Sigmoid colon (tissue), 7 donors: ENCODE data around the gene EHD2. TPM values are rescaled to one million over a fixed set of nuclear protein-coding genes. Genes with fewer than 3 reads are reported as not detected.
"Not testable (repeated sequence)": the region's sequence is repeated elsewhere in the genome, so short reads cannot be mapped to it uniquely, and the experiment has no call there.

ENCODE experiments used
- DNase-seq: peaks from one replicate; pipeline ENCODE4 v3.0.0-alpha.2; 2019
- H3K27ac ChIP-seq, 4 donors: fragments of 200-600 bp; sonication (generic); one replicate each; pipeline ENCODE4 v1.5.1; 2016 to 2019; ENCODE audit warnings: mild to moderate bottlenecking in 1 of 4
- H3K27me3 ChIP-seq, 3 donors: fragments of 200-600 bp; sonication (generic); one replicate each; pipeline ENCODE4 v1.5.1; 2019; ENCODE audit warnings: mild to moderate bottlenecking in 1 of 3
- H3K36me3 ChIP-seq, 4 donors: fragments of 200-600 bp; sonication (generic); one replicate each; pipeline ENCODE4 v1.5.1; 2016 to 2019
- H3K4me1 ChIP-seq, 4 donors: fragments of 200-600 bp; sonication (generic); one replicate each; pipeline ENCODE4 v1.5.1; 2017 to 2019
- H3K4me3 ChIP-seq, 4 donors: fragments of 200-600 bp; sonication (generic); one replicate each; pipeline ENCODE4 v1.5.1; 2017 to 2019; ENCODE audit warnings: mild to moderate bottlenecking in 2 of 4, moderate library complexity in 1 of 4
- H3K9me3 ChIP-seq, 4 donors: fragments of 200-600 bp in 3 of 4; sonication (generic) in 3 of 4; one replicate each; pipeline versions ENCODE4 v1.5.1 to v1.6.1; 2013 to 2019
- EP300 ChIP-seq, 4 donors: sonication (generic); formaldehyde crosslinking; IDR thresholded peaks; one replicate each; pipeline ENCODE4 v1.6.1; 2017; ENCODE audit warnings: antibody characterized with exemption in 4 of 4
- POLR2A ChIP-seq, 2 donors: fragments of 450-650 bp; IDR thresholded peaks; one replicate each; pipeline ENCODE4 v1.6.1; 2016; ENCODE audit warnings: antibody characterized with exemption in 2 of 2, mild to moderate bottlenecking in 2 of 2, moderate library complexity in 2 of 2
- POLR2AphosphoS5 ChIP-seq, 4 donors: sonication (generic); formaldehyde crosslinking; IDR thresholded peaks; one replicate each; pipeline ENCODE4 v1.6.1; 2017; ENCODE audit warnings: antibody characterized with exemption in 4 of 4
- WGBS, 2 donors: extraction: QIAGEN DNeasy Blood & Tissue Kit; methylation state at CpG; one replicate each; pipeline ENCODE4 v1.1.7; 2013; 5-methylcytosine and 5-hydroxymethylcytosine counted together
- intact Hi-C: fragments of 100-400 bp; cut with DNase I; formaldehyde crosslinking; loops from one replicate; pipeline ENCODE4 v1.15.1; 2023
- polyA plus RNA-seq, 3 donors: library from polyadenylated mRNA; stranded (reverse); fragments of 200-250 nt; gene quantifications; one replicate each; pipeline ENCODE4 v1.2.3, GENCODE V29; 2013
- total RNA-seq, 4 donors: library from RNA; depleted of rRNA; stranded (reverse); fragments of >200 nt; gene quantifications; one replicate each; pipeline ENCODE4 v1.1.0, GENCODE V29; 2016
- TF ChIP-seq, protein P1 (sequence below), 4 experiments: fragments of 450-650 bp in 3 of 4; fragments of 200-600 bp in 1 of 4; IDR thresholded peaks; one replicate each; pipeline ENCODE4 v1.5.1; 2016 to 2019; ENCODE audit warnings: antibody characterized with exemption in 4 of 4, mild to moderate bottlenecking in 3 of 4, moderate library complexity in 2 of 4
- donor health status: healthy with polysubstance abuse.
- donor health status: Bipolar disorder and iron deficiency.
- donor health status: healthy.

Gene EHD2
- total and polyA plus RNA-seq, 7 donors = 3.5 to 184 (median 41.8) TPM

DNA sequence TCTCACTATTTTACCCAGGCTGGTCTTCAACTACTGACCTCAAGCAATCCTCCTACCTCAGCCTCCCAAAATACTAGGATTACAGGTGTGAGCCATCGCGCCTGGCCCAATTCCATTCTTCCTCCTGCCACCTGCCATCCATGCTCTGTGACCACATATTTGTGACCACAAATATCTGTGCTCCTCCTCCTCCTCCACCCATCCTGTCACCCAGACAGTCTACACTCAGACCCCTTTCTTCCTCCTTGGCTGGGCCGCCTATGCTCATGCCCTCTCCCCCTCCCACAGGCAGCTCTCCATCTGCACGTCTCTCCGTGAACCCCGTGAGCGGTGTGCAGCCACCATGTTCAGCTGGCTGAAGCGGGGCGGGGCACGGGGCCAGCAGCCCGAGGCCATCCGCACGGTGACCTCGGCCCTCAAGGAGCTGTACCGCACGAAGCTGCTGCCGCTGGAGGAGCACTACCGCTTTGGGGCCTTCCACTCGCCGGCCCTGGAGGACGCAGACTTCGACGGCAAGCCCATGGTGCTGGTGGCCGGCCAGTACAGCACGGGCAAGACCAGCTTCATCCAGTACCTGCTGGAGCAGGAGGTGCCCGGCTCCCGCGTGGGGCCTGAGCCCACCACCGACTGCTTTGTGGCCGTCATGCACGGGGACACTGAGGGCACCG is 3.2 kb downstream of the EHD2 start:
- H3K9me3 ChIP-seq = no peaks in the 10 kb centered on the region
- DNase-seq = no peak
- intact Hi-C loops = loop anchor here (10.0 kb wide), 1 partner anchor 442 kb away; the partner anchor contains the start of gene INAFM1
- WGBS, 2 donors = 73 to 79% methylated on average over 32 of the region's 32 CpGs
- peaks cover 9 to 16% (median 13%) of the 10 kb centered on the region in 4 donors for H3K36me3 ChIP-seq
- TF ChIP-seq POLR2AphosphoS5 (IDR thresholded peaks at IDR 0.05) (no peak), POLR2A (IDR thresholded peaks at IDR 0.05) (no peak)
- TF ChIP-seq, protein P1, sequence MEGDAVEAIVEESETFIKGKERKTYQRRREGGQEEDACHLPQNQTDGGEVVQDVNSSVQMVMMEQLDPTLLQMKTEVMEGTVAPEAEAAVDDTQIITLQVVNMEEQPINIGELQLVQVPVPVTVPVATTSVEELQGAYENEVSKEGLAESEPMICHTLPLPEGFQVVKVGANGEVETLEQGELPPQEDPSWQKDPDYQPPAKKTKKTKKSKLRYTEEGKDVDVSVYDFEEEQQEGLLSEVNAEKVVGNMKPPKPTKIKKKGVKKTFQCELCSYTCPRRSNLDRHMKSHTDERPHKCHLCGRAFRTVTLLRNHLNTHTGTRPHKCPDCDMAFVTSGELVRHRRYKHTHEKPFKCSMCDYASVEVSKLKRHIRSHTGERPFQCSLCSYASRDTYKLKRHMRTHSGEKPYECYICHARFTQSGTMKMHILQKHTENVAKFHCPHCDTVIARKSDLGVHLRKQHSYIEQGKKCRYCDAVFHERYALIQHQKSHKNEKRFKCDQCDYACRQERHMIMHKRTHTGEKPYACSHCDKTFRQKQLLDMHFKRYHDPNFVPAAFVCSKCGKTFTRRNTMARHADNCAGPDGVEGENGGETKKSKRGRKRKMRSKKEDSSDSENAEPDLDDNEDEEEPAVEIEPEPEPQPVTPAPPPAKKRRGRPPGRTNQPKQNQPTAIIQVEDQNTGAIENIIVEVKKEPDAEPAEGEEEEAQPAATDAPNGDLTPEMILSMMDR (IDR thresholded peaks at IDR 0.05) = no peak
- H3K4me1 ChIP-seq = peaks cover 0 to 75% (median 71%) of the 10 kb centered on the region in 4 donors
- H3K27ac ChIP-seq = peak overlapping the region; percentile 95 to 99 (median 97)
- H3K4me3 ChIP-seq = peak overlapping the region in 1 of 4 donors; percentile 9
- H3K27me3 ChIP-seq = no peaks in the 10 kb centered on the region

DNA sequence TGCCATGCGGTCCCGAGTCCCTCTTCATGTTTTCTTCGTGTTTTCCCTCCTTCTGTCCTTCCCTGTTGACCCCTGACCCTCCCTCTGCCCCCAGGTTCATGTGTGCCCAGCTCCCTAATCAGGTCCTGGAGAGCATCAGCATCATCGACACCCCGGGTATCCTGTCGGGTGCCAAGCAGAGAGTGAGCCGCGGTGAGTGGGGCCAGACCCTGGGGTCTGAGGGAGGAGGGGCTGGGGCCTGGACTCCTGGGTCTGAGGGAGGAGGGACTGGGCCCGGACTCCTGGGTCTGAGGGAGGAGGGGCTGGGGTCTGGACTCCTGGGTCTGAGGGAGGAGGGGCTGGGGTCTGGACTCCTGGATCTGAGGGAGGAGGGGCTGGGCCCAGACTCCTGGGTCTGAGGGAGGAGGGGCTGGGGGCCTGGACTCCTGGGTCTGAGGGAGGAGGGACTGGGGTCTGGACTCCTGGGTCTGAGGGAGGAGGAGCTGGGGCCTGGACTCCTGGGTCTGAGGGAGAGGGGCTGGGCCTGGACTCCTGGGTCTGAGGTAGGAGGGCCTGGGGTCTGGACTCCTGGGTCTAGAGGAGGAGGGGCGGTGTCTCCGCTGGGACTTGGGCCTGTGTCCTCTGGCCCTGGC is 5.3 kb downstream of the EHD2 start:
- 73 to 76% methylated on average over 11 of the region's 11 CpGs for WGBS, 2 donors
- Histone ChIP-seq H3K27ac (peak overlapping the region; percentile 95 to 99 (median 97)), H3K36me3 (peaks cover 9 to 16% (median 13%) of the 10 kb centered on the region in 4 donors), H3K4me1 (peaks cover 0 to 93% (median 86%) of the 10 kb centered on the region in 4 donors), H3K4me3 (peak overlapping the region in 3 of 4 donors; percentile 35 to 43 (median 38))
- intact Hi-C loops = loop anchor here (1.0 to 10.0 kb wide), 2 partner anchors 25 to 444 kb away; partner anchors contain the start of gene INAFM1
- not testable (repeated sequence) for DNase-seq, H3K27me3 ChIP-seq, H3K9me3 ChIP-seq

- peaks cover 0 to 97% (median 91%) of the 10 kb centered on the region in 4 donors for H3K4me1 ChIP-seq
- peaks cover 9 to 16% (median 13%) of the 10 kb centered on the region in 4 donors for H3K36me3 ChIP-seq
- 39 to 54% methylated on average over 26 of the region's 26 CpGs for WGBS, 2 donors
- intact Hi-C loops = loop anchor here (1.0 to 10.0 kb wide), 2 partner anchors 24 to 444 kb away; partner anchors contain the start of gene INAFM1
- peak overlapping the region; percentile 13 to 43 (median 36) for H3K4me3 ChIP-seq
- no peaks in the 10 kb centered on the region for H3K9me3 ChIP-seq
- peak; percentile 99 for DNase-seq
- TF ChIP-seq EP300 (IDR thresholded peaks at IDR 0.05) (peak in 2 of 4 donors; percentile 45 to 70), POLR2AphosphoS5 (IDR thresholded peaks at IDR 0.05) (peak; percentile 54 to 91 (median 76)), POLR2A (IDR thresholded peaks at IDR 0.05) (peak in 1 of 2 donors; percentile 25)
- TF ChIP-seq, protein P1 (IDR thresholded peaks at IDR 0.05) = no peak
- H3K27me3 ChIP-seq = no peaks in the 10 kb centered on the region
- H3K27ac ChIP-seq = peak overlapping the region; percentile 95 to 99 (median 97)
Measured at GRCh38 chr19:47719047-47719859, 6.0 kb downstream of the EHD2 start.

GRCh38 chr19:47720669-47721422 is 7.6 kb downstream of the EHD2 start:
- no peak overlapping the region for H3K4me3 ChIP-seq
- no peak for DNase-seq
- intact Hi-C loops = no loop called here
- peaks cover 0 to 88% (median 85%) of the 10 kb centered on the region in 4 donors for H3K4me1 ChIP-seq
- peaks cover 11 to 29% (median 16%) of the 10 kb centered on the region in 4 donors for H3K36me3 ChIP-seq
- H3K27ac ChIP-seq = peak overlapping the region; percentile 95 to 99 (median 97)
- 63 to 82% methylated on average over 14 of the region's 14 CpGs for WGBS, 2 donors
- TF ChIP-seq POLR2AphosphoS5 (IDR thresholded peaks at IDR 0.05) (no peak), EP300 (IDR thresholded peaks at IDR 0.05) (no peak), POLR2A (IDR thresholded peaks at IDR 0.05) (no peak)
- TF ChIP-seq, protein P1 (IDR thresholded peaks at IDR 0.05) = no peak
- H3K9me3 ChIP-seq = no peaks in the 10 kb centered on the region
- H3K27me3 ChIP-seq = no peaks in the 10 kb centered on the region
